NCI-H748 treated with DMSO at 0.1 percent for 48 hours (cell line): ENCODE measurements around the gene SRF.

Source experiments
- DNase-seq: peaks from one replicate; lab custom pipeline; 2025; lab: John Stamatoyannopoulos, UW

The SRF gene

DNA sequence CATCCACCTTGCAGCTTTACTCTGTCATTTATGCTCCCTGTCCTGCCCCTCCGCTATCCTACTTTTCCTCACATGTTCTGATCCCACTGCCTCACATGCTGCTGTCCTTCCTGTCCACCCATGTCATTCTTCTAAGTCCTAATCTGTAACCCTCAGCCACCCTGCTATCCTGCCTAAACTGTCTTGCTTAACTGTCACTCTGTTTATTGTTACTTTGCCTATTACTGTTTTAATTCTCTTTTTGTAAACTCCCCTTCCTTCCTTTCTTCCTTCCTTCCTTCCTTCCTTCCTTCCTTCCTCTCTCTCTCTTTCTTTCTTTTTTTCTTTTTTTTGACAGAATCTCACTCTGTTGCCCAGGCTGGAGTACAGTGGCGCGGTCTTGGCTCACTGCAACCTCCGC lies 12.4 kb downstream of the SRF start:
- no peak for DNase-seq

DNA sequence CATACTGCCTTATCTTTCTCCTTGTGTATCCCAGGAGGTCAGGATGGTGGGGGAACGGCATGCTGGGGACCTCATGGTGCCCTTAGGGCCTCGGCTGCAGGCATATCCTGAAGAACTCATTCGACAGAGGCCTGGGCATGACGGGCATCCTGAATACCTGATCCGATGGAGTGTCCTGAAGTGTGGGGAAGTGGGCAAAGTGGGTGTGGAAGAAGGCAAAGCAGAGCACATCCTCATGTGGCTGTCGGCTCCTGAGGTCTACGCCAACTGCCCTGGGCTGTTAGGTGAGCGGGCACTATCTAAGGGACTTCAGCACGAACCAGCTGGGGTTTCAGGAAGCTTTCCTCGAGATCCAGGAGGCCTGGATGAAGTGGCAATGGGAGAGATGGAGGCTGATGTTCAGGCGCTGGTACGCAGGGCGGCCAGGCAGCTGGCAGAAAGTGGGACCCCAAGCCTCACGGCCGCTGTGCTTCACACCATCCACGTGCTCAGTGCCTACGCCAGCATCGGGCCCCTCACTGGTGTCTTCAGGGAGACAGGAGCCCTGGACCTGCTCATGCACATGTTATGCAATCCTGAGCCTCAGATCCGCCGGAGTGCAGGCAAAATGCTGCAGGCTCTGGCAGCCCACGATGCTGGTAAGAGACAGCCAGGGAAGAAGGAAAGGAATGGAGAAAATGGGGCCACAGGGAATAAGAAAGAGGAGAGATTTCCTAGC lies 13.4 kb downstream of the SRF start:
- DNase-seq, result no peak

- no peak for DNase-seq
Measured at GRCh38 chr6:43185391-43185985, 14.4 kb downstream of the SRF start.

DNA sequence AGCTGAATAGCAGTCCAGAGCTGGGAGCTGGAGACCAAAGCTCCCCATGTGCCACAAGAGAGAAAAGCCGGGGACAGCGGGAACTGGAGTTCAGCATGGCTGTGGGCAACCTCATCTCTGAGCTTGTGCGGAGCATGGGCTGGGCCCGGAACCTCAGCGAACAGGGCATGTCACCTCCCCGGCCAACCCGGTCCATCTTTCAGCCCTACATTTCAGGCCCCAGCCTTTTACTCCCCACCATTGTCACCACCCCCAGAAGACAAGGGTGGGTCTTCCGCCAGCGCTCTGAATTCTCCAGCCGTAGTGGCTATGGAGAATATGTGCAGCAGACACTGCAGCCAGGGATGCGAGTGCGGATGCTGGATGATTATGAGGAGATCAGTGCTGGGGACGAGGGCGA lies 14.9 kb downstream of the SRF start:
- DNase-seq, result no peak

- no peak for DNase-seq
Measured at GRCh38 chr6:43186706-43187105, 15.6 kb downstream of the SRF start.

- no peak for DNase-seq
Measured at GRCh38 chr6:43187821-43188220, 16.8 kb downstream of the SRF start.

- DNase-seq, result no peak
Measured at GRCh38 chr6:43188426-43188825, 17.4 kb downstream of the SRF start.

DNA sequence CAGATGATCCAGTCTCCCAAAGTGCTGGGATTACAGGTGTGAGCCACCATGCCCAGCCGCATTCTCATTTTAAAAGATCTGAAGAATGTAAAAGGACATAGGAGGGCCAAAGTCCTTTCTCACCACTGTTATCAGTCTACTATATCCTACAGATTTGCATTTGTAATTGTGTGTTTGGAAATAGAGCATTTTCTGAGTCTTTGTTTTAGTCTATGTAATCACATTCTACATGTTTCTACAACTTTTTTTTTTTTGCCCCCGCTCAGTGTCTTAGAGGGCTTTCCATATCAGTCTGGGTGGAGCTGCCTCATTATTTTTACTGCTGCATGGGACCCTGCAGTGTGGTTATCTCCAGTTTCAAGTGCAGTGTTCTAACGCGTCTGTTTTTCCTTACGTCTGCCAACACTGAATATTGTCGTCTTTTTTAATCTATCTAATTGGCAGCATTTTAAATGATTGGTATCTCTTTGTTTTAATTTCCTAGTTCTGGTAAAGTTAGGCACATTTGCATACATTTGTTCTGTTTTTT lies 18.8 kb downstream of the SRF start:
- no peak for DNase-seq

DNA sequence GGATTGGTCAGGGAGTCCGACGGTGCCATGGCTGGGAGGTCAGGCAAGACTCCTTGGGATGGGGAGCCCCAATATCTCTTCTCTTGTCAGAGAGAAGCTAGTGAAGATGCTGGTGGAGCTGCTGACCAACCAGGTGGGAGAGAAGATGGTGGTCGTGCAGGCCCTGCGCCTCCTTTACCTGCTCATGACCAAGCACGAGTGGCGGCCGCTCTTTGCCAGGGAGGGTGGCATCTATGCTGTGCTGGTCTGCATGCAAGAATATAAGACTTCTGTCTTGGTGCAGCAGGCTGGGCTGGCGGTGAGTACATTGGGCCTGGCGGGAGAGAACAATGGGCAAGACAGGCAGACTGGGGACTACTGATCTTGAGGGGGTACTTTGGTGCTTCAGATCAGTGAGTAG lies 21.8 kb downstream of the SRF start:
- DNase-seq, result no peak

DNA sequence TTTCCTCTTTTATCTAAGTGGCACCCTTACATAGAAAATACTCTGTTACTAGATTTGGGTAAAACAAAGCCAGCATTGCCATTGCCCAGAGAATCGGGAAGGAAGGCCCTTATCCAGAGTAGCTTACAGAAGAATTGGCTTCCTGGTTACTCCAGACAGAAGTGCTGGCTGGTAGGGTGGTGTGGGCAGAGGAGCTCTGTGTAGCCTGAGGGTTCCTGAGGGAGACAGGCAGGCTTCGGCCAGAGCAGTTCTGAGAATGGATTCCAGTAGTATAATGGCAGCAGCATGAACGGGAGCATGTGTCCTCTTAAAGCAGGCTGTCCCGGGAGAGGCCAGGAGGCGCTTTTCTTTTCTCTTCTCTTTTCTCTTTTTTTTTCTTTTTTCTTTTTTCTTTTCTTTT lies 22.9 kb downstream of the SRF start:
- no peak for DNase-seq

GRCh38 chr6:43196337-43196736 lies 25.3 kb downstream of the SRF start:
- DNase-seq, result no peak

GRCh38 chr6:43199912-43200311 lies 28.8 kb downstream of the SRF start:
- no peak for DNase-seq

GRCh38 chr6:43200541-43200940 lies 29.5 kb downstream of the SRF start:
- no peak for DNase-seq

GRCh38 chr6:43202451-43202850 lies 31.4 kb downstream of the SRF start:
- no peak for DNase-seq

GRCh38 chr6:43203029-43203717 lies 32.1 kb downstream of the SRF start:
- DNase-seq, result no peak

DNA sequence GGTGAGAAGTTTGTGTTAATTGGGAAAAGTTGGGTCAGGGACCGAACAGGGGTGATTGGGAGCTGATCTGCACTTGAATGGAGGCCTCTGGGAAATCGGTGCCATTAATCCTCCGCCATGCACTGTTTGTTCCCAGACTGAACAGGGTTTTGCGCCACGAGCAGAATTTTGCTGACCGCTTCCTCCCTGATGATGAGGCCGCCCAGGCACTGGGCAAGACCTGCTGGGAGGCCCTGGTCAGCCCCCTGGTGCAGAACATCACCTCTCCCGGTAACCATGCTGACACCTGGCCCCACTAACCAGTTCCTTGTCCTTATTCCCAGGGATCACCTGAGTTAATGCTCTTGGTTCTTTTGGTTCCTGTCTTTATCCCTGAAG lies 32.6 kb downstream of the SRF start:
- no peak for DNase-seq

- no peak for DNase-seq
Measured at GRCh38 chr6:43204271-43205105, 33.4 kb downstream of the SRF start.

GRCh38 chr6:43205849-43206248 lies 34.8 kb downstream of the SRF start:
- no peak for DNase-seq

DNA sequence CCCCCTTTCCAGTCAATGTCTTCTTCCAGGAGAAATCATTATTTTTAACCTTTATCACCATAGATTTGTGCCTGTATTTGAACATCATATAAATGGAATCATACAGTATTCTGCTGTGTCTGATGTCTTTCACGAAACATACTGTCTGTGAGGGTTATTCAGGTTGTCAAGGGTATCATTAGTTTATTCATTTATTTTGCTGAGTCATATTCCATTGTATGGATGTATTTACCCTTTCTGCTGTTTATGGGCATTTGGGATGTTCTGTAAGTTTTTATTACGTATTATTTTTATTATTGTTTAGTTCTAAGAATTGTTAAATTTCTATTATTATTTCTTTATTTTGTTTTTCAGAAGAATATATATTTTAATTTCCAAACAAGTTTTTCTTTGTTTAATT lies 36.2 kb downstream of the SRF start:
- no peak for DNase-seq

GRCh38 chr6:43211955-43212354 lies 40.9 kb downstream of the SRF start:
- DNase-seq, result no peak

- DNase-seq, result no peak
Measured at GRCh38 chr6:43213431-43213830, 42.4 kb downstream of the SRF start.

DNA sequence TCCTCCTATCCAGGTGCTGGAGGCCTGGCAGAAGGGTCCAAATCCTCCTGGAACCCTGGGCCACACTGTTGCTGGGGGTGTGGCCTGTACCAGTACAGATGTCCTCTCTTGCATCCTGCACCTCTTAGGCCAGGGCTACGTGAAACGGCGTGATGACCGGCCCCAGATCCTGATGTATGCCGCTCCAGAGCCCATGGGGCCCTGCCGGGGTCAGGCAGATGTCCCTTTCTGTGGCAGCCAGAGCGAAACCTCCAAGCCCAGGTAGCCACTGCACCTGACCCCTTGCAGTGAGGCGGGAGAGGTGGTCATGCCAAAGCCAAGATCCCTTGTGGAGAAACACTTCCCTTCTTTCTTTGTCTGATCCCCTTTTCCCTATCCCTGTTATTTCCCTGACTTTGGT lies 44.0 kb downstream of the SRF start:
- no peak for DNase-seq
